Vagina (tissue), 2 donors: Measurements from ENCODE around the gene PRM1. TPM values are rescaled to one million over a fixed set of nuclear protein-coding genes. Genes with fewer than 3 reads are reported as not detected.

Experiments
- DNase-seq, 2 donors: peaks; one replicate each; pipeline ENCODE4 v3.0.0-alpha.2; 2017; ENCODE audit errors: extremely low spot score in 2 of 2
- H3K27ac ChIP-seq: fragments of 200-600 bp; sonication (generic); one replicate; pipeline ENCODE4 v1.5.1; 2019
- H3K27me3 ChIP-seq: fragments of 200-600 bp; sonication (generic); one replicate; pipeline ENCODE4 v1.5.1; 2019
- H3K36me3 ChIP-seq, 2 donors: fragments of 200-600 bp; sonication (generic); one replicate each; pipeline ENCODE4 v1.5.1; 2017 to 2019
- H3K4me1 ChIP-seq: fragments of 200-600 bp; sonication (generic); one replicate; pipeline ENCODE4 v1.5.1; 2019
- H3K4me3 ChIP-seq, 2 donors: fragments of 200-600 bp; sonication (generic); 1 replicate in 1 of 2; 2 replicates in 1 of 2; pipeline ENCODE4 v1.5.1; 2016 to 2019
- H3K9me3 ChIP-seq: fragments of 200-600 bp; sonication (generic); one replicate; pipeline ENCODE4 v1.5.1; 2019
- POLR2A ChIP-seq, 2 donors: fragments of 450-650 bp; IDR thresholded peaks; one replicate each; pipeline ENCODE4 v1.6.1; 2017; ENCODE audit warnings: antibody characterized with exemption in 2 of 2, mild to moderate bottlenecking in 2 of 2, moderate library complexity in 2 of 2
- POLR2AphosphoS5 ChIP-seq, 2 donors: sonication (generic); formaldehyde crosslinking; IDR thresholded peaks; one replicate each; pipeline ENCODE4 v1.9.0; 2017; ENCODE audit warnings: antibody characterized with exemption in 2 of 2, mild to moderate bottlenecking in 2 of 2, low read depth in 1 of 2; ENCODE audit not compliant: insufficient read depth in 1 of 2
- intact Hi-C: fragments of 100-400 bp; cut with DNase I; formaldehyde crosslinking; loops from one replicate; pipeline ENCODE4 v1.15.1; 2023
- microRNA-seq: library from miRNA; unstranded; fragments of <30 nt; microRNA quantifications from one replicate; pipeline ENCODE4, GENCODE V29; 2017; ENCODE audit warnings: borderline number of aligned reads, borderline replicate concordance
- small RNA-seq: library from RNA; depleted of rRNA; stranded (forward); fragments of <200 nt; gene quantifications from one replicate; pipeline ENCODE3, GENCODE V24; 2016
- total RNA-seq: library from RNA; depleted of rRNA; stranded (reverse); fragments of >200 nt; gene quantifications from one replicate; pipeline ENCODE4 v1.2.3, GENCODE V29; 2016
- TF ChIP-seq, protein P1 (sequence below), 3 experiments: fragments of 450-650 bp in 2 of 3; fragments of 200-600 bp in 1 of 3; sonication (generic) in 1 of 3; IDR thresholded peaks; one replicate each; pipeline ENCODE4 v1.5.1; 2017 to 2019; ENCODE audit warnings: antibody characterized with exemption in 3 of 3, mild to moderate bottlenecking in 2 of 3, moderate library complexity in 2 of 3

The PRM1 gene
- total RNA-seq, 1 donor from 2014 or later, result not detected

DNA sequence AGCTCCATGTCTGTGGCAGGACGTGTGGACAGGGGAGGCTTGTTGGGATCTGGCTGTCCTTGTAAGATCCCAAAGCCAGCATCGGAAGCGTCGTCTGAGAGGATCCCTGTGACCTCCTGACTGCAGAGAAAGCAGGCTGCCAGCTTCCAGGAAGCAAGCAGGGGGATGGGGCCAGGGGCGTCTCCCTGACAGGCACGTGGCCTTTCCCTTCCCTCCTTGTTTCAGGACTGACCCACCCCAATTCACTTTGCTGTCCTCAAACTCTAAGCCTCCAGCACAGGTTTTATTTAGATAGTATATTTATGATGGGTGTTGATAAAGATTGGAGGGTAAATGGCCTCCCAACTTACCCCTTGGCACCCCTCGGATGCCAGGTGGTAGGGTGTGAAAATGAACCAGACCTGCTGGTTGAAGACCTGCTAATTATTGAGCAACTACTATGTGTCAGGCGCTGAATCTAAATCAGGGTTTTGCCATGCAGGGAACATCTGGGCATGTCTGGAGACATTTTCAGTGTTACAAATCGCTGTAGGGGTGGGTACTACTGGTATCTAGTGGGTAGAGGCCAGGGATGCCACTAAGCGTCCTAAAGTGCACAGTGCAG is 49.7 kb downstream of the PRM1 start:
- Histone ChIP-seq H3K27ac (no peak overlapping the region), H3K9me3 (no peaks in the 10 kb centered on the region), H3K36me3 (no peaks in the 10 kb centered on the region), H3K27me3 (no peaks in the 10 kb centered on the region), H3K4me3 (no peak overlapping the region), H3K4me1 (peaks cover 7% of the 10 kb centered on the region)
- DNase-seq, result no peak
- intact Hi-C loops, result no loop called here
- TF ChIP-seq POLR2A (IDR thresholded peaks at IDR 0.05) (no peak), POLR2AphosphoS5 (IDR thresholded peaks at IDR 0.05; ENCODE audit: insufficient read depth in 1 of 2, low read depth in 1 of 2) (no peak)
- TF ChIP-seq, protein P1, sequence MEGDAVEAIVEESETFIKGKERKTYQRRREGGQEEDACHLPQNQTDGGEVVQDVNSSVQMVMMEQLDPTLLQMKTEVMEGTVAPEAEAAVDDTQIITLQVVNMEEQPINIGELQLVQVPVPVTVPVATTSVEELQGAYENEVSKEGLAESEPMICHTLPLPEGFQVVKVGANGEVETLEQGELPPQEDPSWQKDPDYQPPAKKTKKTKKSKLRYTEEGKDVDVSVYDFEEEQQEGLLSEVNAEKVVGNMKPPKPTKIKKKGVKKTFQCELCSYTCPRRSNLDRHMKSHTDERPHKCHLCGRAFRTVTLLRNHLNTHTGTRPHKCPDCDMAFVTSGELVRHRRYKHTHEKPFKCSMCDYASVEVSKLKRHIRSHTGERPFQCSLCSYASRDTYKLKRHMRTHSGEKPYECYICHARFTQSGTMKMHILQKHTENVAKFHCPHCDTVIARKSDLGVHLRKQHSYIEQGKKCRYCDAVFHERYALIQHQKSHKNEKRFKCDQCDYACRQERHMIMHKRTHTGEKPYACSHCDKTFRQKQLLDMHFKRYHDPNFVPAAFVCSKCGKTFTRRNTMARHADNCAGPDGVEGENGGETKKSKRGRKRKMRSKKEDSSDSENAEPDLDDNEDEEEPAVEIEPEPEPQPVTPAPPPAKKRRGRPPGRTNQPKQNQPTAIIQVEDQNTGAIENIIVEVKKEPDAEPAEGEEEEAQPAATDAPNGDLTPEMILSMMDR (IDR thresholded peaks at IDR 0.05), result no peak

Small RNAs within 50 kb of the gene (microRNA-seq; reads per million reads assigned to microRNA genes)
- not detected for gene MIR548H2

Small RNAs within 50 kb of the gene (small RNA-seq; reads per million reads assigned to genes)
- gene MIR548H2 (not detected), gene RF00019 (not detected), gene RF00554 (not detected)

Other genes starting within 250 kb of the PRM1 start
- gene SOCS1, start 25.1 kb downstream of the PRM1 start, total RNA-seq, result 22.1 TPM
- not detected for gene TNP2, start 12.0 kb downstream of the PRM1 start, total RNA-seq
- gene PRM3, start 7.7 kb downstream of the PRM1 start, total RNA-seq, result not detected
- not detected for gene PRM2, start 4.8 kb downstream of the PRM1 start, total RNA-seq
- 0.74 TPM for gene RMI2, start 64.1 kb upstream of the PRM1 start, total RNA-seq